Adrenal gland (tissue), 12 donors: Measurements from ENCODE around the gene PIEZO1. TPM values are rescaled to one million over a fixed set of nuclear protein-coding genes. Genes with fewer than 3 reads are reported as not detected.

ENCODE experiments used
- DNase-seq, 7 donors: peaks; one replicate each; pipeline ENCODE4 v3.0.0-alpha.2; 2019 to 2020
- H3K27ac ChIP-seq, 5 donors: fragments of 200-600 bp; sonication (generic) in 4 of 5; 1 replicate in 3 of 5; 2 replicates in 2 of 5; pipeline versions ENCODE4 v1.5.1 to v1.8.0; 2016 to 2020; ENCODE audit warnings: mild to moderate bottlenecking in 1 of 5
- H3K27me3 ChIP-seq: fragments of 200-600 bp; 2 replicates; pipeline ENCODE4 v1.8.0; 2021
- H3K36me3 ChIP-seq, 2 donors: fragments of 200-600 bp; replicated peaks in 1 of 2; 1 replicate in 1 of 2; 2 replicates in 1 of 2; pipeline versions ENCODE4 v1.5.1 to v1.8.0; 2018 to 2022
- H3K4me1 ChIP-seq, 2 donors: fragments of 200-600 bp; replicated peaks in 1 of 2; 1 replicate in 1 of 2; 2 replicates in 1 of 2; pipeline versions ENCODE4 v1.5.1 to v1.8.0; 2018 to 2021
- H3K4me3 ChIP-seq, 4 donors: fragments of 200-600 bp; sonication (generic) in 3 of 4; one replicate each; pipeline ENCODE4 v1.5.1; 2016 to 2018
- H3K9me3 ChIP-seq, 3 donors: fragments of 200-600 bp; sonication (generic) in 1 of 3; replicated peaks in 1 of 3; 1 replicate in 2 of 3; 2 replicates in 1 of 3; pipeline versions ENCODE4 v1.5.1 to v1.8.0; 2016 to 2021
- CTCF ChIP-seq, 6 experiments: fragments of 450-650 bp in 4 of 6; fragments of 200-600 bp in 2 of 6; sonication (generic) in 1 of 6; IDR thresholded peaks; 1 replicate in 5 of 6; 2 replicates in 1 of 6; pipeline versions ENCODE4 v1.5.1 to v1.8.0; 2016 to 2021; ENCODE audit warnings: antibody characterized with exemption in 6 of 6, mild to moderate bottlenecking in 2 of 6, moderate library complexity in 1 of 6
- POLR2A ChIP-seq, 2 donors: fragments of 450-650 bp; IDR thresholded peaks; one replicate each; pipeline ENCODE4 v1.6.1; 2017; ENCODE audit warnings: antibody characterized with exemption in 2 of 2, mild to moderate bottlenecking in 2 of 2, moderate library complexity in 1 of 2
- WGBS, 4 donors: extraction: QIAGEN DNeasy Blood & Tissue Kit in 2 of 4; methylation state at CpG; one replicate each; pipeline versions ENCODE4 v1.1.5 to v1.1.7; 2013 to 2017; 5-methylcytosine and 5-hydroxymethylcytosine counted together
- intact Hi-C, 2 donors: fragments of 100-400 bp; cut with DNase I; formaldehyde crosslinking; loops; one replicate each; pipeline versions ENCODE4 v1.14.1 to v1.15.0; 2022 to 2023
- polyA plus RNA-seq, 3 donors: library from polyadenylated mRNA; stranded (reverse); fragments of 200-250 nt in 2 of 3; fragments of 350-450 nt in 1 of 3; fragmentation: Illumina TruSeq in 1 of 3; extraction: RNeasy Lipid Tissue Mini Kit (QIAGEN cat#74804) in 1 of 3; gene quantifications; one replicate each; pipeline ENCODE4 v1.2.3, GENCODE V29; 2013 to 2014
- total RNA-seq, 9 donors: library from RNA; depleted of rRNA in 4 of 9; stranded (reverse); fragments of >200 nt in 4 of 9; fragments of 120-200 nt in 1 of 9; fragmentation: NEBNext Ultra II Directional in 1 of 9; extraction: Animal tissue kit (Norgen Biotek cat#: 25700) in 1 of 9; gene quantifications; one replicate each; pipeline versions ENCODE4 v1.1.0 to v1.2.4, GENCODE V29; 2013 to 2023
- donor health status: healthy with polysubstance abuse.
- donor health status: Bipolar disorder and iron deficiency.
- donor health status: DM: yes; HTN: yes; CAD: no.
- donor health status: DM: no; HTN: no; CAD: no.
- donor health status: DM: no; HTN: no; CAD: no.
- donor health status: DM: yes; HTN: yes; CAD: no.

Gene PIEZO1
- total and polyA plus RNA-seq, 12 donors: 7.9 to 327 (median 92.4) TPM

DNA sequence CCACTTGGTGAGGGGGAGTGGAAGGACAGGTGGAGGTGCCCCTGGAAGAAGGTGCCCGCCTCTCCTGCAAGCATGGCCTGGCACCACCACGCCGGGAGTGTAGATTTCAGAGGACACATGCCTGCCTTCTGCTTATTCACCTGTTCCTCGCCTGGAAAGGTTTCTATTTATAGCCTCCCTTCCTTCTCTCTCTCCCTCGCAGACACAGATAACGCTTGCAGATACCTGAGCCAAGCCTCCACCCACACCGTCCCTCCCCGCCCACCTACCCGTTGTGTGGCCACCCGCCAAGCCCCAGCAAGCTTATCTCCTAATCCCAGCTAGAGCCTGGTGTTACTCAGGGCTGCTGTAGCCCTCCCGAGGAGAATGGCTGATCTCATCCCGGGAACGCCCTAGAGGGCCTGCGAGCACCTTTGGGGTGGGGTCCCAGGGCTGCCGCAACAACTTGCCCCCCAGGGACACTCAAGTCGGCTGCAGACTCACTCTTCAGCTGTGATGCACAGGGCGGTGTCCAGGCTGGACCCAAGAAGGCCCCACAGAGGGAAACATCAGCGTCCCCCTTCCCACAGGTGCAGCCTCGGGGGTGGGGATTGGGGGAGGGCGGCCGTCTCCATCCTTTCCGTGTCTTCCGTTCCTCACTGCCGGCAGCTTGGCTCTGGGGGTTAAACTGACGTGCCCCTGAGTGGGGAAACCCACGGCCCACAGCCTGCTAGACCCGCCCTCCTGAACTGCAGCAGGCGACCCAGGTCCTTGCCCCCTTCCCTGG is 96.8 kb downstream of the PIEZO1 start:
- peaks cover 22% of the 10 kb centered on the region for H3K27me3 ChIP-seq
- no peak overlapping the region for H3K4me3 ChIP-seq
- H3K27ac ChIP-seq: no peak overlapping the region
- peaks cover 13 to 22% of the 10 kb centered on the region in 2 donors for H3K4me1 ChIP-seq
- TF ChIP-seq CTCF (IDR thresholded peaks at IDR 0.05): no peak
- no peak for TF ChIP-seq POLR2A (IDR thresholded peaks at IDR 0.05)
- H3K9me3 ChIP-seq: no peaks in the 10 kb centered on the region
- 35 to 42% (median 38%) methylated on average over 13 to 28 of the region's 28 CpGs for WGBS, 4 donors
- no peaks in the 10 kb centered on the region for H3K36me3 ChIP-seq
- DNase-seq: peak in 1 of 7 donors; percentile 61
- intact Hi-C loops: no loop called here

GRCh38 chr16:88687676-88688012 is 97.4 kb downstream of the PIEZO1 start:
- 75 to 86% (median 85%) methylated on average over 3 of the region's 3 CpGs for WGBS, 4 donors
- no peak overlapping the region for H3K27ac ChIP-seq
- no peak for TF ChIP-seq CTCF (IDR thresholded peaks at IDR 0.05)

GRCh38 chr16:88687254-88687576 is 97.8 kb downstream of the PIEZO1 start:
- Histone ChIP-seq H3K4me3 (no peak overlapping the region), H3K36me3 (no peaks in the 10 kb centered on the region), H3K27ac (no peak overlapping the region), H3K9me3 (no peaks in the 10 kb centered on the region), H3K4me1 (peaks cover 13 to 22% of the 10 kb centered on the region in 2 donors), H3K27me3 (peaks cover 19% of the 10 kb centered on the region)
- 60 to 74% (median 71%) methylated on average over 1 to 10 of the region's 10 CpGs for WGBS, 4 donors
- intact Hi-C loops: loop anchor here in 1 of 2 donors (2.0 kb wide), 1 partner anchor 26 kb away; no protein-coding TSS in a partner anchor
- DNase-seq: no peak
- TF ChIP-seq CTCF (IDR thresholded peaks at IDR 0.05) (no peak), POLR2A (IDR thresholded peaks at IDR 0.05) (no peak)

More at GRCh38 chr16:88687676-88688012, 97.4 kb downstream of the PIEZO1 start:
- intact Hi-C loops: loop anchor here in 1 of 2 donors (2.0 kb wide), 1 partner anchor 27 kb away; no protein-coding TSS in a partner anchor
- Histone ChIP-seq H3K36me3 (no peaks in the 10 kb centered on the region), H3K27me3 (peaks cover 20% of the 10 kb centered on the region), H3K4me3 (no peak overlapping the region), H3K4me1 (peaks cover 13 to 22% of the 10 kb centered on the region in 2 donors), H3K9me3 (no peaks in the 10 kb centered on the region)
- DNase-seq: no peak

GRCh38 chr16:88686439-88687253 is 98.4 kb downstream of the PIEZO1 start, which contains the start of gene SNAI3:
SNAI3 (minus strand) TSS chr16:88686507; CDS start chr16:88686406, 101 bp downstream.
- peak; percentile 67 to 83 (median 77) for DNase-seq
- Histone ChIP-seq H3K4me1 (peaks cover 13 to 22% of the 10 kb centered on the region in 2 donors), H3K4me3 (peak within 1 kb of the TSS in 2 of 4 donors; percentile 51 to 54), H3K27ac (peak within 1 kb of the TSS in 1 of 5 donors; percentile 18), H3K27me3 (peaks cover 20% of the 10 kb centered on the region), H3K9me3 (no peaks in the 10 kb centered on the region), H3K36me3 (no peaks in the 10 kb centered on the region)
- intact Hi-C loops: loop anchor here in 1 of 2 donors (2.0 kb wide), 1 partner anchor 26 kb away; no protein-coding TSS in a partner anchor
- TF ChIP-seq POLR2A (IDR thresholded peaks at IDR 0.05) (no peak), CTCF (IDR thresholded peaks at IDR 0.05) (no peak)
- 8 to 47% (median 12%) methylated on average over 7 to 65 of the region's 65 CpGs for WGBS, 4 donors
